ENCODE measurements around the gene MEF2C.

- TF ChIP-seq GATA2 (IDR thresholded peaks at IDR 0.05; ENCODE audit: low read depth, low read length) (no peak), GATA3 (IDR thresholded peaks at IDR 0.05; ENCODE audit: low read depth, low read length) (no peak)
Measured at GRCh38 chr5:88886746-88887341, 3.9 kb upstream of the MEF2C start.

All from SH-SY5Y (cell line).